Measurements from ENCODE around the gene GFOD1. TPM values are rescaled to one million over a fixed set of nuclear protein-coding genes. Genes with fewer than 3 reads are reported as not detected.

Gene GFOD1
- total and polyA plus RNA-seq, 2 of the 4 experiments (the other 2 are of a cell fraction), result 1.8 to 3.4 TPM

GRCh38 chr6:13413900-13414555, 73.4 kb downstream of the GFOD1 start:
- no peak overlapping the region for H3K4me3 ChIP-seq (ENCODE audit: insufficient read depth, low read depth, low read length)
- peaks cover 0 to 13% of the 10 kb centered on the region in 2 experiments; a peak in 2 of 4 replicates for H3K79me1 ChIP-seq (ENCODE audit: low read depth in 1 of 2, low read length in 2 of 2)
- no peak overlapping the region; the same call in 1 of the 2 replicates for H3K18ac ChIP-seq (ENCODE audit: low read depth, low read length)
- no peak overlapping the region for H3K56ac ChIP-seq (ENCODE audit: extremely low read depth, insufficient read depth, low read length)
- H2BK120ac ChIP-seq (ENCODE audit: low read depth, low read length), result no peak overlapping the region
- POLR2A ChIA-PET (ENCODE audit: unreplicated experiment), result no interaction called here
- CTCF ChIA-PET, result no interaction called here
- dilution Hi-C loops (cut with HindIII; ENCODE audit: low sequenced_read_pairs, unreplicated experiment), result no loop called here
- DNase-seq (peak; percentile 34), ATAC-seq (ENCODE audit: low read depth) (peak; percentile 38)
- TF ChIP-seq RCOR1 (IDR thresholded peaks at IDR 0.05; ENCODE audit: insufficient replicate concordance, low read length) (no peak), BHLHE40 (IDR thresholded peaks at IDR 0.05; ENCODE audit: low read depth, low read length) (peak; percentile 40; the same call in 1 of the 2 replicates)
- no peak overlapping the region for H2BK5ac ChIP-seq (ENCODE audit: low read depth, low read length, poor library complexity, severe bottlenecking)
- intact Hi-C loops (cut with micrococcal nuclease), result no loop called here
- H2BK15ac ChIP-seq (ENCODE audit: low read depth, low read length), result no peak overlapping the region
- H4K91ac ChIP-seq (ENCODE audit: insufficient read depth, low read depth, low read length), result no peak overlapping the region
- WGBS, 2 experiments (ENCODE audit: extremely low coverage in 2 of 2, insufficient read length in 1 of 2), result 100% methylated on average over 1 of the region's 7 CpGs; no CpG with 5 or more reads in 1 of the 2 experiments
- no peak overlapping the region for H3K23ac ChIP-seq (ENCODE audit: low read depth, low read length)
- H4K5ac ChIP-seq (ENCODE audit: low read depth, low read length), result no peak overlapping the region; the same call in 1 of the 2 replicates
- H3K4me2 ChIP-seq (ENCODE audit: low read depth, low read length), result no peak overlapping the region
- no peak overlapping the region for H3K9ac ChIP-seq (ENCODE audit: low read depth, low read length)
- no peak overlapping the region for H3K4ac ChIP-seq (ENCODE audit: low read depth, low read length)
- in situ Hi-C loops (cut with MboI; ENCODE audit: low sequenced_read_pairs), result no loop called here
- peak overlapping the region; percentile 9 for H2AFZ ChIP-seq (replicated peaks; ENCODE audit: low read length, poor library complexity)
- H2AK5ac ChIP-seq (ENCODE audit: low read depth, low read length), result no peak overlapping the region; the same call in 1 of the 2 replicates
- no peaks in the 10 kb centered on the region for H3K9me3 ChIP-seq (ENCODE audit: control insufficient read depth, insufficient read depth, low read length)
- no peak overlapping the region for H2AK9ac ChIP-seq (replicated peaks; ENCODE audit: low read depth, low read length, poor library complexity)
- H3K14ac ChIP-seq (replicated peaks; ENCODE audit: low read depth, low read length), result no peak overlapping the region; the same call in 1 of the 2 replicates
- H3K4me1 ChIP-seq (ENCODE audit: control insufficient read depth, insufficient read depth, low read length), result peaks cover 14% of the 10 kb centered on the region
- no peaks in the 10 kb centered on the region for H3K27me3 ChIP-seq (ENCODE audit: control insufficient read depth, insufficient read depth, low read length)
- H3K27ac ChIP-seq (ENCODE audit: insufficient read depth, low read length), result peak overlapping the region; percentile 22; the same call in 1 of the 2 replicates
- BruUV-seq (replicated peaks), result no TSS peak
- H3K9me1 ChIP-seq (ENCODE audit: insufficient read depth, low read length), result peaks cover 15% of the 10 kb centered on the region
- no peak overlapping the region for H2BK20ac ChIP-seq (ENCODE audit: low read depth, low read length)
- no peak overlapping the region for H4K8ac ChIP-seq (ENCODE audit: low read depth in 2 of 2, low read length in 2 of 2)
- no peaks in the 10 kb centered on the region for H3K36me3 ChIP-seq (ENCODE audit: control insufficient read depth, insufficient read depth, low read length)
- no peaks in the 10 kb centered on the region; the same call in 1 of the 2 replicates for H4K20me1 ChIP-seq (ENCODE audit: insufficient read depth, low read length)
